Activated naive CD8-positive, alpha-beta T cell treated with anti-CD3 and anti-CD28 coated beads, Interleukin-2, amount 50 U/mL, for 24 hours (primary cell): ENCODE results near the gene HCST.

Experiments used
- ATAC-seq: fragments of 150-1000 bp; cut with Tn5 transposase; one replicate; pipeline ENCODE4 v1.10.0; 2021
- DNase-seq: peaks from one replicate; pipeline ENCODE4 v3.0.0; 2021
- H3K27ac Mint-ChIP-seq: one replicate; pipeline ENCODE4 v1.8.0; 2021; ENCODE audit warnings: mild to moderate bottlenecking, mixed read lengths
- H3K27me3 Mint-ChIP-seq: one replicate; pipeline ENCODE4 v1.8.0; 2021; ENCODE audit warnings: mixed read lengths
- H3K36me3 Mint-ChIP-seq: one replicate; pipeline ENCODE4 v1.8.0; 2021; ENCODE audit warnings: low read depth, mixed read lengths
- H3K4me1 Mint-ChIP-seq: one replicate; pipeline ENCODE4 v1.8.0; 2021; ENCODE audit warnings: mixed read lengths
- H3K4me3 Mint-ChIP-seq: one replicate; pipeline ENCODE4 v1.8.0; 2021; ENCODE audit warnings: mild to moderate bottlenecking, moderate library complexity, mixed read lengths
- H3K9me3 Mint-ChIP-seq: one replicate; pipeline ENCODE4 v1.8.0; 2021; ENCODE audit warnings: mixed read lengths

HCST gene, protein sequence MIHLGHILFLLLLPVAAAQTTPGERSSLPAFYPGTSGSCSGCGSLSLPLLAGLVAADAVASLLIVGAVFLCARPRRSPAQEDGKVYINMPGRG

GRCh38 chr19:35901854-35902661 is at the start of gene HCST:
HCST (plus strand) TSS chr19:35902529; CDS start chr19:35902594, 65 bp downstream.
- ATAC-seq (peak; percentile 12), DNase-seq (peak; percentile 51)
- peak within 1 kb of the TSS; percentile 81 for H3K4me3 Mint-ChIP-seq
- H3K27me3 Mint-ChIP-seq: no peaks in the 10 kb centered on the region
- H3K9me3 Mint-ChIP-seq: no peaks in the 10 kb centered on the region
- H3K27ac Mint-ChIP-seq: peak within 1 kb of the TSS; percentile 96
- H3K36me3 Mint-ChIP-seq: peaks cover 25% of the 10 kb centered on the region
- H3K4me1 Mint-ChIP-seq: peaks cover 66% of the 10 kb centered on the region

- no peaks in the 10 kb centered on the region for H3K36me3 Mint-ChIP-seq
- H3K27ac Mint-ChIP-seq: no peak overlapping the region
- DNase-seq: no peak
- H3K4me1 Mint-ChIP-seq: peaks cover 12% of the 10 kb centered on the region
- peaks cover 53% of the 10 kb centered on the region for H3K27me3 Mint-ChIP-seq
- H3K9me3 Mint-ChIP-seq: no peaks in the 10 kb centered on the region
- ATAC-seq: no peak
- no peak overlapping the region for H3K4me3 Mint-ChIP-seq
Observed at GRCh38 chr19:35853038-35853756, 49.1 kb upstream of the HCST start.

DNA sequence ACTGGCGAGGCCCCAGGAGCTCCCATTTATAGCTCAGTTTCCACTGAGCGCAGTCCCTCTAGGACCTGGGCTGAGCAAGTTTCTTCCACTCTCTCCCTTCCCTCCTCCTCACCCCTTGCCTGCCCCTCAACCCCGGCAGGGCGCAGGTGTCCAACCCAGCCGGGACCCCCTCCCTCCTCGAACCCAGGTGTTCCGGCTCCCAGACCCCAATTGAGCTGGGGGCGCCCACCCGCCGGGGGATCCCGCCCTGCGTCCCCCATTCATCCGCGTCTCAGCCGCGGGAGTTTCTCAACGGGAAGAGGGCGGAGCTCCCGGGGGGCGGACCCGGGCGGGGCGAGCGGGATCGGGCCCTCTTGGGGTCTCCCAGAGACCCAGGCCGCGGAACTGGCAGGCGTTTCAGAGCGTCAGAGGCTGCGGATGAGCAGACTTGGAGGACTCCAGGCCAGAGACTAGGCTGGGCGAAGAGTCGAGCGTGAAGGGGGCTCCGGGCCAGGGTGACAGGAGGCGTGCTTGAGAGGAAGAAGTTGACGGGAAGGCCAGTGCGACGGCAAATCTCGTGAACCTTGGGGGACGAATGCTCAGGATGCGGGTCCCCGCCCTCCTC is 45.7 kb upstream of the HCST start, which contains the start of gene KIRREL2:
Gene KIRREL2, plus strand, starts transcription at position 366 of the 604 bp plus-strand sequence. Its CDS starts 209 bp downstream, at position 575.
- DNase-seq (peak; percentile 50), ATAC-seq (peak; percentile 60)
- Mint-ChIP-seq H3K4me3 (peak within 1 kb of the TSS; percentile 69), H3K27me3 (peaks cover 72% of the 10 kb centered on the region), H3K4me1 (peaks cover 10% of the 10 kb centered on the region), H3K36me3 (no peaks in the 10 kb centered on the region), H3K9me3 (no peaks in the 10 kb centered on the region), H3K27ac (no peak within 1 kb of the TSS)

- Mint-ChIP-seq H3K27me3 (peaks cover 70% of the 10 kb centered on the region), H3K36me3 (no peaks in the 10 kb centered on the region), H3K4me1 (peaks cover 8% of the 10 kb centered on the region), H3K9me3 (no peaks in the 10 kb centered on the region), H3K4me3 (no peak overlapping the region), H3K27ac (no peak overlapping the region)
- ATAC-seq (no peak), DNase-seq (no peak)
Observed at GRCh38 chr19:35858311-35858710, 44.0 kb upstream of the HCST start.

DNA sequence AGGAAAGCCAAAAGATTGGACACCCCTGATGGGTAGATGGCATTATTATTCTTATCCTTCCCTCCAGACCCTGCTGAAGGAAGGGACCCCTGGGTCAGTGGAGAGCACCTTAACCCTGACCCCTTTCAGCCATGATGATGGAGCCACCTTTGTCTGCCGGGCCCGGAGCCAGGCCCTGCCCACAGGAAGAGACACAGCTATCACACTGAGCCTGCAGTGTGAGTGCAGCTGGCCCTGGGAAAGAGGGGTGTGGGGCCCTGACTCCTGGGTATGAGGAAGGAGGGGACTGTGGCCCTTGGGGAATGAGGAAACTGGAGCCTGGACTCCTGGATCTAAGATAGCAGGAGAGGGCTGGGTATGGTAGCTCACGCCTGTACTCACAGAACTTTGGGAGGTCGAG is 42.9 kb upstream of the HCST start:
- H3K9me3 Mint-ChIP-seq: no peaks in the 10 kb centered on the region
- H3K4me1 Mint-ChIP-seq: peaks cover 8% of the 10 kb centered on the region
- H3K36me3 Mint-ChIP-seq: no peaks in the 10 kb centered on the region
- no peak overlapping the region for H3K4me3 Mint-ChIP-seq
- no peak overlapping the region for H3K27ac Mint-ChIP-seq
- no peak for ATAC-seq
- H3K27me3 Mint-ChIP-seq: peaks cover 68% of the 10 kb centered on the region
- DNase-seq: no peak

GRCh38 chr19:35860436-35860817 is 41.9 kb upstream of the HCST start:
- Mint-ChIP-seq H3K27ac (no peak overlapping the region), H3K9me3 (no peaks in the 10 kb centered on the region), H3K36me3 (no peaks in the 10 kb centered on the region), H3K4me3 (no peak overlapping the region), H3K27me3 (peaks cover 60% of the 10 kb centered on the region), H3K4me1 (peaks cover 8% of the 10 kb centered on the region)
- DNase-seq (no peak), ATAC-seq (no peak)

DNA sequence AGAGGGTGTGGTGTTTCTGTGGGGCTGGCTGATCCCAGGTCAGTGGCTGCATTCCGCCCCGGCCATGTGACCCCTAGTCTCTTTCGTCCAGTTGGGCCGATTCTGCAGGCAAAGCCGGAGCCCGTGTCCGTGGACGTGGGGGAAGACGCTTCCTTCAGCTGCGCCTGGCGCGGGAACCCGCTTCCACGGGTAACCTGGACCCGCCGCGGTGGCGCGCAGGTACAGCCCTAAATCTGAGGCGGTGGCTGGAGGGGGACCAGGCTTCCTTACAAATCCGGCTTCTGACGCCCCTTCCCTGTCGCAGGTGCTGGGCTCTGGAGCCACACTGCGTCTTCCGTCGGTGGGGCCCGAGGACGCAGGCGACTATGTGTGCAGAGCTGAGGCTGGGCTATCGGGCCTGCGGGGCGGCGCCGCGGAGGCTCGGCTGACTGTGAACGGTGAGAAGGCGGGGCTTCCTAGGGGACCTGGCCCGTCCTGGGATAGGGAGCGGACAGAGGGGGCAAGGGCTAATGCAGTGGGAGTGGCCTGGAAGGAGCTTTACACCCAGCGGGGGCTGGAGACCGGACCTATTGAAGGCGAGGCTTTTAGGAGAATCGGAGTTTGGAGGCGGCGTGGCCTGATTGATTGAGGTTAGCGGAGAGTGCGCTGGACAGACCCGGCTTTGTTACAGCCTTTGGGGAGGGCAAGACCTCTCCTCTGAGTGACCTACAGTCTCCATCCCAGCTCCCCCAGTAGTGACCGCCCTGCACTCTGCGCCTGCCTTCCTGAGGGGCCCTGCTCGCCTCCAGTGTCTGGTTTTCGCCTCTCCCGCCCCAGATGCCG is 41.3 kb upstream of the HCST start:
- Mint-ChIP-seq H3K27ac (no peak overlapping the region), H3K27me3 (peaks cover 60% of the 10 kb centered on the region), H3K4me3 (no peak overlapping the region), H3K9me3 (no peaks in the 10 kb centered on the region), H3K36me3 (no peaks in the 10 kb centered on the region), H3K4me1 (peaks cover 6% of the 10 kb centered on the region)
- DNase-seq (no peak), ATAC-seq (no peak)

DNA sequence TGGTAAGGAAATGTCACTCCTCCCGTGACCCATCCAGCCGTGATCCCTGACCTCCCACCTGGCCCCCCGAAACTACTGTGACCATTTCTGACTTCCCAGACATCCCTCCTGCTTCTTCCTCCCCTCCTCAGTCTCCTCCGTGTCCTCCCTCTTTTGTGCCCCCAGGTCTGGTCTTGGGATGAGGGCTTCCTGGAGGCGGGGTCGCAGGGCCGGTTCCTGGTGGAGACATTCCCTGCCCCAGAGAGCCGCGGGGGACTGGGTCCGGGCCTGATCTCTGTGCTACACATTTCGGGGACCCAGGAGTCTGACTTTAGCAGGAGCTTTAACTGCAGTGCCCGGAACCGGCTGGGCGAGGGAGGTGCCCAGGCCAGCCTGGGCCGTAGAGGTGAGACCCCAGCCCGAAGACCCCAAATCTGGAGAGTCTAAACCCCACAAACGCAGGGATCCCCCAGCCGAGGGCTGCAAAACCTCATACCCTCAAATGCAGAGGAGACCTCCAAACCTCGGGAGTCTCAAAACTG is 40.6 kb upstream of the HCST start:
- Mint-ChIP-seq H3K4me3 (no peak overlapping the region), H3K4me1 (peaks cover 6% of the 10 kb centered on the region), H3K9me3 (no peaks in the 10 kb centered on the region), H3K27ac (no peak overlapping the region), H3K27me3 (peaks cover 60% of the 10 kb centered on the region), H3K36me3 (no peaks in the 10 kb centered on the region)
- ATAC-seq (no peak), DNase-seq (no peak)

- DNase-seq (no peak), ATAC-seq (no peak)
- no peak overlapping the region for H3K27ac Mint-ChIP-seq
- H3K4me1 Mint-ChIP-seq: peaks cover under 1% of the 10 kb centered on the region
- peaks cover 59% of the 10 kb centered on the region for H3K27me3 Mint-ChIP-seq
- no peaks in the 10 kb centered on the region for H3K36me3 Mint-ChIP-seq
- no peak overlapping the region for H3K4me3 Mint-ChIP-seq
- H3K9me3 Mint-ChIP-seq: no peaks in the 10 kb centered on the region
Observed at GRCh38 chr19:35862528-35862927, 39.8 kb upstream of the HCST start.

GRCh38 chr19:35863018-35863417 is 39.3 kb upstream of the HCST start:
- Mint-ChIP-seq H3K9me3 (no peaks in the 10 kb centered on the region), H3K27me3 (peaks cover 59% of the 10 kb centered on the region), H3K4me1 (peaks cover 1% of the 10 kb centered on the region), H3K27ac (no peak overlapping the region), H3K4me3 (no peak overlapping the region), H3K36me3 (no peaks in the 10 kb centered on the region)
- DNase-seq (no peak), ATAC-seq (no peak)

- Mint-ChIP-seq H3K27ac (no peak within 1 kb of the TSS), H3K9me3 (no peaks in the 10 kb centered on the region)
Observed at GRCh38 chr19:35868172-35868822, 34.0 kb upstream of the HCST start, which contains the start of gene APLP1. APLP1 (plus strand) TSS chr19:35868574; CDS start chr19:35868637, 63 bp downstream.

DNA sequence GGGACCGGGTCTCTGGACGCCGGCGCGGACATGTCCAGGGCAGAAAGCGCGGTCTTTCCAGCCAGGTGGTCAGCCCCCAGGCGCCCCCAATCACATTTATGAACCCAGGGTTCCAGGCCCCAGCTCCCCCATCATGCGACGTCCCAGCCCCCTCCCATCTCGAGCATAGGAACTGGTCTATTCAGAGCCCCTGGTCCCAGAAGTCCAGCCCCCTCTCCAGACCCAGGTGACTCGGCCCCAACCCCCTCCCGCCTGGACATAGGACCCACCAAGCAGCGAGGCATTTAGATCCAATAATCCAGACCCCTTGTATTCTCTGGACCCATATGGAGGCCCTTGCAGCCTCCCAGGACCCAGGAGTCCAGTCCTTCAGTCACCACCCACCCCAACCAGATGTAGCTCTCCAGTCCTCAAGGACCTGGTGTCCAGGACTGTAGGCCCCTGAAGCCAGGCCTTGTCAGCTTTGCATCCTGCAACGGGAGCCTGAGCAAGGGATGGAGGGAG is 33.5 kb upstream of the HCST start:
- Mint-ChIP-seq H3K27me3 (peaks cover 45% of the 10 kb centered on the region), H3K27ac (no peak overlapping the region), H3K4me3 (peak overlapping the region; percentile 61), H3K4me1 (peaks cover 16% of the 10 kb centered on the region), H3K9me3 (no peaks in the 10 kb centered on the region), H3K36me3 (no peaks in the 10 kb centered on the region)
- ATAC-seq (no peak), DNase-seq (no peak)

More at GRCh38 chr19:35868172-35868822, 34.0 kb upstream of the HCST start, which contains the start of gene APLP1:
- Mint-ChIP-seq H3K4me1 (peaks cover 16% of the 10 kb centered on the region), H3K36me3 (no peaks in the 10 kb centered on the region), H3K27me3 (peaks cover 42% of the 10 kb centered on the region), H3K4me3 (peak within 1 kb of the TSS; percentile 61)
- DNase-seq (peak; percentile 77), ATAC-seq (peak; percentile 58)
